ENCODE results near the gene PXN. TPM values are rescaled to one million over a fixed set of nuclear protein-coding genes. Genes with fewer than 3 reads are reported as not detected.
A peak's percentile ranks its signal among the peaks of the same experiment; 100 is the strongest.
"Not testable (repeated sequence)": the region's sequence is repeated elsewhere in the genome, so short reads cannot be mapped to it uniquely, and the experiment has no call there.

PXN gene
- total RNA-seq, 4 donors from 2014 or later: 29.6 to 211 (median 41.2) TPM

- Histone ChIP-seq H3K36me3 (no peaks in the 10 kb centered on the region), H3K4me3 (no peak overlapping the region), H3K27ac (peak overlapping the region; percentile 55 to 88), H3K4me1 (peaks cover 0 to 25% of the 10 kb centered on the region in 2 donors), H3K27me3 (no peaks in the 10 kb centered on the region), H3K9me3 (no peaks in the 10 kb centered on the region)
- TF ChIP-seq, protein P1, sequence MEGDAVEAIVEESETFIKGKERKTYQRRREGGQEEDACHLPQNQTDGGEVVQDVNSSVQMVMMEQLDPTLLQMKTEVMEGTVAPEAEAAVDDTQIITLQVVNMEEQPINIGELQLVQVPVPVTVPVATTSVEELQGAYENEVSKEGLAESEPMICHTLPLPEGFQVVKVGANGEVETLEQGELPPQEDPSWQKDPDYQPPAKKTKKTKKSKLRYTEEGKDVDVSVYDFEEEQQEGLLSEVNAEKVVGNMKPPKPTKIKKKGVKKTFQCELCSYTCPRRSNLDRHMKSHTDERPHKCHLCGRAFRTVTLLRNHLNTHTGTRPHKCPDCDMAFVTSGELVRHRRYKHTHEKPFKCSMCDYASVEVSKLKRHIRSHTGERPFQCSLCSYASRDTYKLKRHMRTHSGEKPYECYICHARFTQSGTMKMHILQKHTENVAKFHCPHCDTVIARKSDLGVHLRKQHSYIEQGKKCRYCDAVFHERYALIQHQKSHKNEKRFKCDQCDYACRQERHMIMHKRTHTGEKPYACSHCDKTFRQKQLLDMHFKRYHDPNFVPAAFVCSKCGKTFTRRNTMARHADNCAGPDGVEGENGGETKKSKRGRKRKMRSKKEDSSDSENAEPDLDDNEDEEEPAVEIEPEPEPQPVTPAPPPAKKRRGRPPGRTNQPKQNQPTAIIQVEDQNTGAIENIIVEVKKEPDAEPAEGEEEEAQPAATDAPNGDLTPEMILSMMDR (IDR thresholded peaks at IDR 0.05): no peak
- no peak for TF ChIP-seq POLR2A (IDR thresholded peaks at IDR 0.05)
- intact Hi-C loops (cut with DNase I; ENCODE audit: low total_unique reads): no loop called here
- peak; percentile 69 to 73 for DNase-seq
Observed at GRCh38 chr12:120249875-120250795, 15.4 kb downstream of the PXN start.

- Histone ChIP-seq H3K4me1 (peaks cover 0 to 25% of the 10 kb centered on the region in 2 donors), H3K4me3 (no peak overlapping the region), H3K27me3 (no peaks in the 10 kb centered on the region), H3K27ac (peak overlapping the region; percentile 55 to 88), H3K36me3 (no peaks in the 10 kb centered on the region), H3K9me3 (no peaks in the 10 kb centered on the region)
- TF ChIP-seq, protein P1 (IDR thresholded peaks at IDR 0.05): no peak
- TF ChIP-seq POLR2A (IDR thresholded peaks at IDR 0.05): no peak
- no peak for DNase-seq
- intact Hi-C loops (cut with DNase I; ENCODE audit: low total_unique reads): no loop called here
Observed at GRCh38 chr12:120249266-120249874, 16.2 kb downstream of the PXN start.

- Histone ChIP-seq H3K9me3 (no peaks in the 10 kb centered on the region), H3K4me3 (no peak overlapping the region), H3K36me3 (no peaks in the 10 kb centered on the region), H3K4me1 (peaks cover 0 to 25% of the 10 kb centered on the region in 2 donors), H3K27me3 (no peaks in the 10 kb centered on the region), H3K27ac (peak overlapping the region; percentile 55 to 88)
- DNase-seq: no peak
- intact Hi-C loops (cut with DNase I; ENCODE audit: low total_unique reads): no loop called here
- TF ChIP-seq, protein P1 (IDR thresholded peaks at IDR 0.05): no peak
- no peak for TF ChIP-seq POLR2A (IDR thresholded peaks at IDR 0.05)
Observed at GRCh38 chr12:120247621-120248030, 17.9 kb downstream of the PXN start.

DNA sequence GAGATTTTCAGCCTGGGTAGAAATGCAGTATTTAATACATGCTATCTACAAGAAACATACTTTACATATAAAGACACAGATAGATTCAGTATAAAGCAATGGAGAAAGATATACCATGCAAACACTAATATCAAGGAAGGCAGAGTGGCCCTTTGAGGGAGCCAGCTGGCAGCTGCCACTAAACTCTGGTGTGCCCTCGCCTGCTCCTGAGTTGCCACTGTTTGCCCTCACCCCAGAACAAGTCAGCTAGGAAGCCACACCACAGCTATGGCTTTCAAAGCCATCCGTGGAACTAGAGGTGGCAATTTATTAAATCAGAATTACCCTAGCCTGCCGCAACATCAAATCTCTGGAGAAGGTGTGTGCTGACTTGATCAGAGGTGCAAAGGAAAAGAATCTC lies 18.3 kb downstream of the PXN start:
- H3K9me3 ChIP-seq: no peaks in the 10 kb centered on the region
- intact Hi-C loops (cut with DNase I; ENCODE audit: low total_unique reads): no loop called here
- peak overlapping the region; percentile 55 to 88 for H3K27ac ChIP-seq
- H3K4me3 ChIP-seq: no peak overlapping the region
- no peaks in the 10 kb centered on the region for H3K27me3 ChIP-seq
- TF ChIP-seq, protein P1 (IDR thresholded peaks at IDR 0.05): no peak
- H3K4me1 ChIP-seq: peaks cover 0 to 25% of the 10 kb centered on the region in 2 donors
- no peak for DNase-seq
- no peaks in the 10 kb centered on the region for H3K36me3 ChIP-seq

DNA sequence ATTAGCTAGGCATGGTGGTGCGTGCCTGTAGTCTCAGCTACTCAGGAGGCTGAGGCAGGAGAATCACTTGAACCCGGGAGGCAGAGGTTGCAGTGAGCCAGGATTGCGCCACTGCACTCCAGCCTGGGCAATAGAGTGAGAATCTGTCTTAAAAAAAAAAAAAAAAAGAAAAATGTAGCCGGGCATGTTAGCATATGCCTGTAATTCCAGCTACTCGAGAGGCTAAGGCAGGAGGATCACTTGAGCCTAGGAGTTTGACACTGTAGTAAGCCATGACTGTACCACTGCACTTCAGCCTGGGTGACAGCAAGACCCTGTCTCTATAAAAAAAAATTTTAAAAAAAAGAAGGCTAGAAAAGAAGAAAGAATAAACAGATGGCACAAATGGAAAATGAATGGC lies 18.8 kb downstream of the PXN start:
- Histone ChIP-seq H3K27ac (peak overlapping the region; percentile 55 to 88), H3K4me1 (peaks cover 0 to 25% of the 10 kb centered on the region in 2 donors)
- H3K4me3 ChIP-seq; H3K36me3 ChIP-seq; H3K9me3 ChIP-seq; H3K27me3 ChIP-seq; intact Hi-C loops (cut with DNase I; ENCODE audit: low total_unique reads); DNase-seq: not testable (repeated sequence)
